ENCODE measurements around the gene NIPSNAP2.

Gene NIPSNAP2

GRCh38 chr7:55964261-55965099 is at the start of gene NIPSNAP2:
NIPSNAP2 (plus strand) TSS chr7:55964585; CDS start chr7:55964610, 25 bp downstream.
- H3K4me3 ChIP-seq (ENCODE audit: low read length): peak within 1 kb of the TSS; percentile 71
- no peak; the same call in 1 of the 2 replicates for TF ChIP-seq CTCF (conservative IDR thresholded peaks at IDR 0.05; ENCODE audit: low read length)
- DNase-seq (ENCODE audit: low read depth): peak; percentile 66

GRCh38 chr7:55917771-55918170 is 46.6 kb upstream of the NIPSNAP2 start:
- no peak for DNase-seq (ENCODE audit: low read depth)
- no peak for TF ChIP-seq CTCF (conservative IDR thresholded peaks at IDR 0.05; ENCODE audit: low read length)
- no peak overlapping the region for H3K4me3 ChIP-seq (ENCODE audit: low read length)

- no peak overlapping the region for H3K4me3 ChIP-seq (ENCODE audit: low read length)
- TF ChIP-seq CTCF (conservative IDR thresholded peaks at IDR 0.05; ENCODE audit: low read length): no peak
- no peak for DNase-seq (ENCODE audit: low read depth)
Observed at GRCh38 chr7:55928006-55928767, 36.2 kb upstream of the NIPSNAP2 start.

- TF ChIP-seq CTCF (conservative IDR thresholded peaks at IDR 0.05; ENCODE audit: low read length): no peak
- H3K4me3 ChIP-seq (ENCODE audit: low read length): no peak overlapping the region
- no peak for DNase-seq (ENCODE audit: low read depth)
Observed at GRCh38 chr7:55931421-55932151, 32.8 kb upstream of the NIPSNAP2 start.

GRCh38 chr7:55939514-55940123 is 24.8 kb upstream of the NIPSNAP2 start:
- no peak for TF ChIP-seq CTCF (conservative IDR thresholded peaks at IDR 0.05; ENCODE audit: low read length)
- DNase-seq (ENCODE audit: low read depth): no peak
- no peak overlapping the region for H3K4me3 ChIP-seq (ENCODE audit: low read length)

- TF ChIP-seq CTCF (conservative IDR thresholded peaks at IDR 0.05; ENCODE audit: low read length): no peak
- no peak for DNase-seq (ENCODE audit: low read depth)
- H3K4me3 ChIP-seq (ENCODE audit: low read length): no peak overlapping the region
Observed at GRCh38 chr7:55946545-55946944, 17.8 kb upstream of the NIPSNAP2 start.
